ENCODE data around the gene DMRT1. TPM values are rescaled to one million over a fixed set of nuclear protein-coding genes. Genes with fewer than 3 reads are reported as not detected.
"Not testable (repeated sequence)": the region's sequence is repeated elsewhere in the genome, so short reads cannot be mapped to it uniquely, and the experiment has no call there.

Gene DMRT1
- total RNA-seq, 1 donor from 2014 or later, result not detected

DNA sequence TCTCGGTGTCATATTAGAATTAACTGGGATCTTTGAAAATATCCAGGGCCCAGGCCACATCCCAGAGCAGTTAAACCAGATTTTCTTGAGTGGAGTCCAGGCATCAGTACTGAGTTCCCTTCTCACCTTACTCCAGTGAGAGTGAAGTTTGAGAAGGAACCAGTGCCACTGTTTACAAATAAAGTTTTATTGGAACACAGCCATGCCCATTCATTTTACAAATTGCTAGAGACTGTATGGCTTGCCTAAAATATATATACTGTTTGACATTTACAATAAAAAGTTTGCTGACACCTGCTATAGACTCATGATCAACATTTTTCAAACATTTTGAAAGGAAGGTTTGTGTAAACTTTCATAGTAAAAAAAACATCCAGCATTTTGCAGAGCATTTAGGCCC, 71.3 kb downstream of the DMRT1 start:
- peaks cover 3% of the 10 kb centered on the region for H3K4me1 Mint-ChIP-seq (ENCODE audit: unreplicated experiment)
- H3K27me3 Mint-ChIP-seq (ENCODE audit: unreplicated experiment), result peaks cover 4% of the 10 kb centered on the region

DNA sequence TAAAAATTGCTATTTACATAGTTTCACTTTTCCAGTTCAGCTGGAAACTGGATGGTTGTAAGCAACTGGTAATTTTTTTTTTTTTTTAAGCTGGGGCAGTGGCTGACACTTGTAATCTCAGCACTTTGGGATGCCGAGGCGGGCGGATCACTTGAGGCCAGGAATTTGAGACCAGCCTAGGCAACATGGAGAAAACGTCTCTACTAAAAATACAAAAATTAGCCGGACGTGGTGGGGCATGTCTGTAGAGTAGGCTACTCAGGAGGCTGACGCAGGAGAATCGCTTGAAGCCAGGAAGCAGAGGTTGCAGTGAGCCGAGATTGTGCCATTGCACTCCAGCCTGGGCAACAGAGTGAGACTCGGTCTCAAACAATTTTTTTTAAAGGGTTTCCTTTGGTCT, 72.0 kb downstream of the DMRT1 start:
- H3K9me3 Mint-ChIP-seq (ENCODE audit: unreplicated experiment); H3K4me3 Mint-ChIP-seq (ENCODE audit: unreplicated experiment); H3K27ac Mint-ChIP-seq (ENCODE audit: unreplicated experiment); H3K27me3 Mint-ChIP-seq (ENCODE audit: unreplicated experiment); H3K36me3 Mint-ChIP-seq (ENCODE audit: low read depth, unreplicated experiment); DNase-seq (ENCODE audit: low spot score); H3K4me1 Mint-ChIP-seq (ENCODE audit: unreplicated experiment): not testable (repeated sequence)

More for the DNA sequence above, 71.3 kb downstream of the DMRT1 start:
- no peak overlapping the region for H3K27ac Mint-ChIP-seq (ENCODE audit: unreplicated experiment)
- TF ChIP-seq, protein P1, sequence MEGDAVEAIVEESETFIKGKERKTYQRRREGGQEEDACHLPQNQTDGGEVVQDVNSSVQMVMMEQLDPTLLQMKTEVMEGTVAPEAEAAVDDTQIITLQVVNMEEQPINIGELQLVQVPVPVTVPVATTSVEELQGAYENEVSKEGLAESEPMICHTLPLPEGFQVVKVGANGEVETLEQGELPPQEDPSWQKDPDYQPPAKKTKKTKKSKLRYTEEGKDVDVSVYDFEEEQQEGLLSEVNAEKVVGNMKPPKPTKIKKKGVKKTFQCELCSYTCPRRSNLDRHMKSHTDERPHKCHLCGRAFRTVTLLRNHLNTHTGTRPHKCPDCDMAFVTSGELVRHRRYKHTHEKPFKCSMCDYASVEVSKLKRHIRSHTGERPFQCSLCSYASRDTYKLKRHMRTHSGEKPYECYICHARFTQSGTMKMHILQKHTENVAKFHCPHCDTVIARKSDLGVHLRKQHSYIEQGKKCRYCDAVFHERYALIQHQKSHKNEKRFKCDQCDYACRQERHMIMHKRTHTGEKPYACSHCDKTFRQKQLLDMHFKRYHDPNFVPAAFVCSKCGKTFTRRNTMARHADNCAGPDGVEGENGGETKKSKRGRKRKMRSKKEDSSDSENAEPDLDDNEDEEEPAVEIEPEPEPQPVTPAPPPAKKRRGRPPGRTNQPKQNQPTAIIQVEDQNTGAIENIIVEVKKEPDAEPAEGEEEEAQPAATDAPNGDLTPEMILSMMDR (IDR thresholded peaks at IDR 0.05; ENCODE audit: unreplicated experiment), result no peak
- H3K4me3 Mint-ChIP-seq (ENCODE audit: unreplicated experiment), result no peak overlapping the region
- H3K9me3 Mint-ChIP-seq (ENCODE audit: unreplicated experiment), result no peaks in the 10 kb centered on the region
- no peaks in the 10 kb centered on the region for H3K36me3 Mint-ChIP-seq (ENCODE audit: low read depth, unreplicated experiment)
- DNase-seq (ENCODE audit: low spot score), result no peak

DNA sequence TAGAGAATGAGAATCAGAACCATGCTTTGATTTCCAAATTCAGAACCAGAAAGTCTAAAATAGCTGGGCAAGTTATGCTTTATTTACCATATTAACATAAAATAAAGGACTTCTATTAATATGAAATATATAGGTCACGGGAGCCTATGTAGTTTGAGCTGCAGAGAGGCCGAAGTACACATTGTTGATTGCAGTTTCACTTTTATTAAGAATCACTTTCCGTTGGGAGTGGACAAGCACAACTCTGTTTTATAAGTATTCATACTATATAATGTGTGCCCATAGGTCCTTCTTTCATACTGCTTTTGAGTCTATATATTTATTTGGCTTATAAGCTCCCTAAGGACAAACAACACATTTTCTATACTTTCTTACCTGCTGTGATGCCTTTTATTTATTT, 76.2 kb downstream of the DMRT1 start:
- H3K4me3 Mint-ChIP-seq (ENCODE audit: unreplicated experiment), result no peak overlapping the region

DNA sequence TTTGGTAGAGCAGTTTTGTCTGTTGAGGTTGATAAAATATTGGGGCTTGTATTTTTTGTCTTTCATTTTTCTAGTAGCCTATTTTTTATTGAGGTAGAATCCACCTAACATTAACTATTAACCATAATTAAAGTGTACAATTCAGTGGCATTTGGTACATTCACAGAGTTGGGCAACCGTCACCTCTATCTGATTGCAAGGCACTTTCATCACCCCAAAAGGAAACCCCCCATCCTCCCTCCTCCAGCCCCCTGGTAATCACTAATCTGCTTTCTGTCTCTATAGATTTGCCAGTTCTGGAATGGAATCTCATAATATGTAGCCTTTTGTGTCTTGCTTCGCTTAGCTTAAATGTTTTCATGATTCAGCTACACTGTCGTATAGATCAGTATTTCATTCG, 79.4 kb downstream of the DMRT1 start:
- TF ChIP-seq, protein P1 (IDR thresholded peaks at IDR 0.05; ENCODE audit: unreplicated experiment), result no peak
- no peaks in the 10 kb centered on the region for H3K27me3 Mint-ChIP-seq (ENCODE audit: unreplicated experiment)
- no peak overlapping the region for H3K4me3 Mint-ChIP-seq (ENCODE audit: unreplicated experiment)
- no peaks in the 10 kb centered on the region for H3K36me3 Mint-ChIP-seq (ENCODE audit: low read depth, unreplicated experiment)
- no peak overlapping the region for H3K27ac Mint-ChIP-seq (ENCODE audit: unreplicated experiment)
- DNase-seq (ENCODE audit: low spot score), result no peak
- H3K4me1 Mint-ChIP-seq (ENCODE audit: unreplicated experiment), result peaks cover 8% of the 10 kb centered on the region
- H3K9me3 Mint-ChIP-seq (ENCODE audit: unreplicated experiment), result no peaks in the 10 kb centered on the region

More for the DNA sequence above, 76.2 kb downstream of the DMRT1 start:
- TF ChIP-seq, protein P1 (IDR thresholded peaks at IDR 0.05; ENCODE audit: unreplicated experiment), result no peak
- Mint-ChIP-seq H3K27me3 (ENCODE audit: unreplicated experiment) (no peaks in the 10 kb centered on the region), H3K27ac (ENCODE audit: unreplicated experiment) (no peak overlapping the region), H3K9me3 (ENCODE audit: unreplicated experiment) (no peaks in the 10 kb centered on the region), H3K4me1 (ENCODE audit: unreplicated experiment) (no peaks in the 10 kb centered on the region), H3K36me3 (ENCODE audit: low read depth, unreplicated experiment) (no peaks in the 10 kb centered on the region)
- DNase-seq (ENCODE audit: low spot score), result no peak

DNA sequence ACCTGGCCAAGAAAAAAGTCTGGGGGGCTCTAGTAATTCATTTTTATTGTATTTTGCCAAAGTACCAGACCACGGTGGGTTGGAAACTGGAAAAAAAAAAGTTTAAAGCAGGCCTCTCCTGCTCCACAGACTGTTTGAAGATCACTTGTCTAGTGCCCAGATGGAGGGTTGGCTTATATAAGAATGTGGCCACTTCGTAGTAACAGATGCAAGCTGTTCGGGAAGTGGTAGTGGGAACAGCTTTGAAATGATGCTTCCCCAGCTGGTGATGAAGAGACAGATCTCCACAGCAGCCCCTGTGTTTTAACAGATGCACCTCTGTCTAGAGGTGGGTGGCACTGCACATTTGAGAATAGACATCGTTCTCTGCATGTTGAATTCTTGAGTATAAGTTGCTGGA, 80.7 kb downstream of the DMRT1 start:
- TF ChIP-seq, protein P1 (IDR thresholded peaks at IDR 0.05; ENCODE audit: unreplicated experiment), result no peak
- no peak overlapping the region for H3K27ac Mint-ChIP-seq (ENCODE audit: unreplicated experiment)
- no peak overlapping the region for H3K4me3 Mint-ChIP-seq (ENCODE audit: unreplicated experiment)
- H3K9me3 Mint-ChIP-seq (ENCODE audit: unreplicated experiment), result no peaks in the 10 kb centered on the region
- no peaks in the 10 kb centered on the region for H3K36me3 Mint-ChIP-seq (ENCODE audit: low read depth, unreplicated experiment)
- no peaks in the 10 kb centered on the region for H3K27me3 Mint-ChIP-seq (ENCODE audit: unreplicated experiment)
- DNase-seq (ENCODE audit: low spot score), result no peak
- peaks cover 8% of the 10 kb centered on the region for H3K4me1 Mint-ChIP-seq (ENCODE audit: unreplicated experiment)

DNA sequence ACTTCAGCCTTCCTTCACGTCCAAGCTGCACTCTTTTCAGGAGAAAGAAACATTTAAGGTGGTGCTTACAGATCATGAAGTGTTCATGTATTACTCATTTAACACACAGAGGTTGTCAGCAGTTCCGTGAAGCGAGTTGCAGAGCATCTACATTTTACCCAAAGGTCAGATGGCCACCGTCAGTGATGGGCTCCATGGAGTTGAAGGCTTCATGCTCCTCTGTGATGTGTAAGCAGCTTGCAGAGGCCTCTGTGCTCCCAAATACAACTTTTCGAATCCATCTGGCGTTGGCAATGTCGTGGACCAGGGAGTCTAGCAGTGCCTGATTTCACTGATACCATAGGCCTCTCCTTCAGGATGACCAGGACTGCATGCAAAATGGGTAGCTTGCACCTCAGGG, 81.2 kb downstream of the DMRT1 start:
- no peak overlapping the region for H3K4me3 Mint-ChIP-seq (ENCODE audit: unreplicated experiment)
- H3K9me3 Mint-ChIP-seq (ENCODE audit: unreplicated experiment), result no peaks in the 10 kb centered on the region
- H3K4me1 Mint-ChIP-seq (ENCODE audit: unreplicated experiment), result peaks cover 8% of the 10 kb centered on the region

More for the DNA sequence above, 81.2 kb downstream of the DMRT1 start:
- TF ChIP-seq, protein P1 (IDR thresholded peaks at IDR 0.05; ENCODE audit: unreplicated experiment), result no peak
- Mint-ChIP-seq H3K36me3 (ENCODE audit: low read depth, unreplicated experiment) (no peaks in the 10 kb centered on the region), H3K27ac (ENCODE audit: unreplicated experiment) (no peak overlapping the region), H3K27me3 (ENCODE audit: unreplicated experiment) (no peaks in the 10 kb centered on the region)
- DNase-seq (ENCODE audit: low spot score), result no peak
